Measurements from ENCODE around the gene GABRB2.
"Not testable (repeated sequence)": the region's sequence is repeated elsewhere in the genome, so short reads cannot be mapped to it uniquely, and the experiment has no call there.

The GABRB2 gene

GRCh38 chr5:161295721-161296250, 250.7 kb downstream of the GABRB2 start:
- DNase-seq: no peak

DNA sequence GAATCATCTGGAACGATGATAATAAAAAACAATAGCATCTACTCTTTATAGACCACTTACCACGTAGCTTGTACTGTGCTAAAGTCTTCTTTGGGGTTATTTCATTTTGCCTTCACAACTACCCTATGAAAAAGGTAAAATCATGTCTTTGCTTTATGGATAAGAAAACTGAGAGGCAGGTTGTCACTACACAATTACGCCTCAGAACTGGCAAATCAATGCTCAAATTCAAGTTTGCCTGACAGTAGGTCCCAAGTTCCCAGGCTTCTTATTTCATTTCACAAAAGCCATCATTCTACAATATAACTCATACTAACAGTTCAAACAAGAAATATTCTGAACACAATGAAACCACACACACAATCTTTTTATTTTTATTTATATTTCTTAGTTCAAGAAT, 258.5 kb downstream of the GABRB2 start:
- no peak for DNase-seq

DNA sequence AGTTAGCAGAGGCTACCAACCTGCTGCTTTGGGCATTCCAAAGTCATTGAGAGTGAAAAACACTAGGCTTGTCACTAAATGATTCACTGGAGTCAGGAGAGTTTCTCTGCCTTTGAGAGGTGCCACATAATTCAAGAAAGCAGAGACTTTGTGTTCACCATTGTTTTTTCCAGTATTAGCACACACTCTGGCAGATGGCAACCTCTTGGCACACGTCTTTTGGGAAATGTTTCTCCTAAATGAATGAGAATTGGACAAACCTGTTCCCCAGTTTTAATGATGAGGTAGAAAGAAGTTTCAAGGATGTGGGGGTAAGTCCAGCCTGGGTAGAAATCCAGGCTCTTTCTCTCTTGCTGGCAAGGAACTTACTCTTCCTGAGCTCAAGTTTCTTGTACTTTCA, 259.1 kb downstream of the GABRB2 start:
- no peak for DNase-seq

- no peak for DNase-seq
These were observed 260.4 kb downstream of the GABRB2 start for GRCh38 chr5:161286066-161286655.

DNA sequence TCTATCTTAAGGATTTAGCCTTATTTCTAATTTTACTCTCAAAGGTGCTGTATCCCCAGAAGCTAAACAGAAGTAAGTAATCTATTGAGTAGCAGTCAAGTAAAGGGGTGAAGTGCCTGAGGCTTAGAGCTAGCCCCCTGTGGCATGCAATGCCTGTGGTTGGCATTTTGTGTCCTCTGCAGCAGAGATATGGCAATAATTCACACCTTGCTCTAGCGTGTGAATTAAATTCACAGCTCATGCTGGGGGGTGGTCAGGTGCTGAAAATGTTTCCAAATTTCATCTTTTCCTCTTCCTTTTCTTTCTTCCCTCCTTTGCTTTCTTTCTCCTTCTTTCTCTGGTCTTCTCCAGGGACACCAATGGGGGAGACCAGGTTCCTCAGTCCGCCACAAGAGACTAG, 262.1 kb downstream of the GABRB2 start:
- DNase-seq: no peak

DNA sequence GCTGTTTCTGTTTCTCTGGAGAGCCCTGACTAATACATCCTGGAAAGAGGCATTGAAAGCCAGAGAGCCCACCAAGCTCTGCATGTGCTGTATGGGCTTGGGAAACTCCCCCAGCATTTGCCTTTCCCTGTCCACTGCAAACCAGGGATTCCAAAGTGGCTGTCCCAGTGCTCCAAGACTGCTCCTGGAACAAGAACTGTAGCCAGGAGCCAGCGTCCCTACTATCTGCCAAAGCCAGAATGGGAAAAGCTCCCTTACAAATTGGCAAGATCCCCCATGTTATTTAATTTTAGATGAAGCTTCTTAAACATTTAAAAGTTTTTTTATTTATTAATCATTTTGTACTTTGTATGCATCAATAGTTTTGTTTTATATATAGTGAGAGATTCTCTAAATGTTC, 263.2 kb downstream of the GABRB2 start:
- DNase-seq: no peak

DNA sequence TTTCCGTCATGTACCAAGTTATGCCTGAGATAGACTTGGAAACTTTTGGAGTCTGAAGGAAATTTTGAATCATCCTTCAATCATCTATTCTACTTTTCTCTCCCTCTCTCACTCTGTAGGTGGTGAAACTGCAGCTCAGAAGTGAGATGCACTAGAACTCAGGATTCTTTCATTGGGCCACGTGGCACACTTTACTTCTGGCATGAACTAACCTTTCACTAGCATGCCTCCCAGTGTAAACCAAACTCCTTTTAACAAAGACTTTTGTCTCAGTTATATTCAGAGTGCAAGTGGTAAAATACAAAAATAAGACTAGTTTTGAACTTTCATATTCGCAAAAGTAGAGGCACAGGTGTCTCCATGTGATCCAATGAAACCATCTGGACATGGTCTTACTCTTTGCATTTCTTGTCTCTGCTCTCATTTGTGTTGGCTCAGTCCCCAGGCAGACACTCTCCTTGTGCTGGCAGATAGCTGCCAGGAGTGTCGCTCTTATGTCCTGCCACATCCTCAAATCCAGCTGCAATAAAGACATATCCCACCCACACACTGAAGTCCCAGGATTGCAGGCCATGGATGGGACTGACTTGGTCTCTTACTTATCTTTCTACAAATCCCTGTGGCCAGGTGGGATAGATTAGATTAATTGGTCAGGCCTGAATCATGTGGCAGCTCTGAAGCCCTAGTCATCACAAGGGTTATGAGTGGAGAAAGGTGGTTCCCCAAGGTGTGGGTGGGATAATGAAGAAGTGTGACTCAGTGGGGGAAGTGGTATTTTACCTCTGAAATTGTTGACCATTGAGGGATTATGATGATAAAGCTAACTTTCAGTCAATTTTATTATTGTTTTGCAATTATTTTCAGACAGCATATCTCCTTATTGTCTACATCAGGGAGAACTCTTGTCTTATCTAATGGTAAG, 267.5 kb downstream of the GABRB2 start:
- no peak for DNase-seq

DNA sequence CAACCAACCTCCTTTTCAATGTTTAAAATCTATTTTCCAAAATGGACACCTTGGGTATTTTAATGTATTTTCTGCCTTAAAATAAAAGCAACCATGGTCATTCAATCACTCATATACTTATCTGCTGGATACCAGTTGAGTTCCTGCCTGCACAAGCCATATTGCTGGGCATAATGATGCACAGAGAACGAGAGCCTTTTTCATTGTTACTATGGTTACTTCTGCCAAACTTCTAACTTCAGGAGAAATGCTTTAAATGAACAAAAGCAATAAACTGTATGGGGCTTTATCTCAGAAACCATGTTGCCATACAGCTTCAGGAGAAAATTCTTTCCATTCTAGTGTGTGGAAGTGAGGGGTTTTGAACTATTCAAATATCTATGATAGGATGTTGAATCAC, 269.5 kb downstream of the GABRB2 start:
- no peak for DNase-seq

DNA sequence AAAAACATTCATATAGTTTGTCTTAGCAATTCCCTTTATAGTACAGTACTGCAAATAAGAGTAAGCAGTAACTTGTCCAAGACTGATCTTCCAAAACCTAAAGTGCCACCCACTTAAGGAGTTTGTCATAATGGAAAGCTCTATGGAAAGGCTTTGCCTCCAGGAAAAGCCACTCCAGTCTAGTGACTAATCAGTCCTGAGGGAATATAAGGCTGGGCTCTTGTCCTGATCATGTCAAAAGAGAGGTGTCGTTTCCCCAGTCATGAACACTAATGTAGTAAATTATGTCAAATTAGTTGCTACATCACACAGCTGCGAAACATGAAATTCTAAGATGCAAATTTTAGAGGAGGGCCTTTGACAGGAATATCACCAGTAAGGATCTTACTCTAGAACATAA, 271.6 kb downstream of the GABRB2 start:
- no peak for DNase-seq

DNA sequence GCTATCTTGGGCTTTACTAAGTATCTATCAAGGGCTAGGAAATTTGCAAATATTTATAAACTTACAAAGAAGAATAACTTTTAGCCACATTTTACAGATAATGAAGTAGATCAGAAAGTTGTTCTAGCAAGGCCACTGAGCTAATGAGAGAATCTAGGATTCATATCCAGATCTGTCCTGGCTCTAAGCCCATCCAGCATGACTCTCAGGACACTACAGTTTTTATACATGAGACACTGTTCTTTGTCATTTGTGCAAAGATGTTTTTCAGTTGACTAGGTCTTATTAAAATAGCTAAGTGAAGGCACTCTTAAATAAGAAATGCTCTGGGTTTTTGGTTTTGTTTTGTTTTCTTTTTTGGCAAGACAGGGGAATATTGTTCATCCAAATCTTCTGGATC, 273.1 kb downstream of the GABRB2 start:
- DNase-seq: no peak

GRCh38 chr5:161271816-161272215, 274.7 kb downstream of the GABRB2 start:
- no peak for DNase-seq

DNA sequence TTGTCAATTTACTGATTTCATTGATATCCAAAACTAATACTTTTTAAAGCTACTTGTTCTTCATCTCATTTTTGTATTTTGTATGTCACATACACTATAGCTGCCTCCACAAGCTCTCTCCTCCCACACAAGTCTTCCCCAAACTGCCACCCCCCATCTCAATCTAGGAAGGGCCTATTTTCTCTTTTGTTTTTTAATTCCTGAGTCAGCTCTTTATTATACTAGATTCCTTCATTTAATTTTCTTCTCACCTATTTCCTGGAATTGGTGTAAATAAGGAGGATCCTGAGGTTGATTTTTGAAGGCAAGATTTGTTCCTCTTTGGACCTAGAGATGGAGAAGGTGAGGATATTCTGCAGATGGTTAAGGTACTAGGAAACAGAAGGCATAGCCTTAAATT, 277.4 kb downstream of the GABRB2 start:
- no peak for DNase-seq

DNA sequence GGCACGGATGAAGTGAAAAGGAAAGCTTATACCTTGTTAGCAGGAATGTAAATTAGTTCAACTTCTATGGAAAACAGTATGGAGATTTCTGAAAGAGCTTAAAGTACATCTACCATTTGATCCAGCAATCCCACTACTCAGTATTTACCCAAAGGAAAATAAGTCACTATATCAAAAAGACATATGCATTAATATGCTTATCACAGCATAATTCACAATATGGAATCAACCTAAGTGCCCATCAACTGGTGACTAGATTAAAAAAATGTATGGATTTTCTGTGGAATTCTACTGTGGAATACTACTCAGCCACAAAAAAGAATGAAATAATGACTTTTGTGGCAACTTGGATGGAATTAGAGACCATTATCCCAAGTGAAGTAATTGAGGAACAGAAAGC, 279.6 kb downstream of the GABRB2 start:
- DNase-seq: no peak

- DNase-seq: no peak
These were observed 281.5 kb downstream of the GABRB2 start for GRCh38 chr5:161265006-161265405.

DNA sequence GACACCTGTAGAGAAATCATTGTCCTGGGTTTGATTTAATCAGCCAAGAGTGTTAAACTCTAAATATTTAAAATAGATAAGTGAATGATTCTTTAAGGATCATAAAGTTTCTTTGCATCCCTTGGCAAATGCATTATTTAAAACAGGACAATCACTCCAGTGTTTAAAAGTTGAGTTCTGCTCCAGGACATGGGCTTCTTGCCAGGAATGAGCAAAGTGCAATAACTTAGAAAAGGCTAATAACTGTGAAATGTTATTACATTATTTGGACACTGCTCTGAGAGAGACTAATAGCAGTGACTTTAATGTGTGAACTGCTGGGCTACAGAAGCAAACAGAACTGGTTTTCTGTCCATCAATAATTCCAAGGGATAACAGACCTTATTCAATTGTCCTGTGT, 283.3 kb downstream of the GABRB2 start:
- no peak for DNase-seq

DNA sequence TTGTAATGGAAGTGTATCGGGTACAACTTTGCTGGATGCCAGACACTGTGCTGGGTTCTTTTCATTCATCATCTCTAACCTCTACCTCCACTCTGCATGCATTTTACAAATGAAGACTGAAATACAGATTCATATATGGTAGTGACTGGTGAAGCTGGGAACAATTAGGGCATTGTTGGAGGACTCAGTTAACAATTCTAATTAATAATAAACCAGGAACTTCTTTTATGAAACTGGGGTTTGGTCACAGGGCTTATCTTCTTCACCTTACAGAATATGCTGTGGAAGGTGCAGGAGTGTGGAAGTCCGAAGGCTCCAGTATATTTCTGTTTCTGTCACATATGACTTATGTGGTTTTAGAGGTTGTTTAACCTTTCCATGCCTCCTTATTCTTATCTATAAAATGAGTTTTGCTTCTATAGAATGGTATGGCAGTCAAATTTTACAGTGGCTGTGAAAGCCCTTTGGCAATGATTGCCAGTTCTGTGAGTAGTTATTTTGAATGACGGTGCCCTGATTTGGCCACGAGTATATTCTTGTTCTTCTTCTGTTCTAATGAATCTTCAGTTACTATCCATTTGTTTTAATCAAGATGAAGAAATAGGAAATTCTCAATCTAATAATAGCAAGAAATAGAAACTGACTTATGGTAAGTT, 284.7 kb downstream of the GABRB2 start:
- DNase-seq: no peak

DNA sequence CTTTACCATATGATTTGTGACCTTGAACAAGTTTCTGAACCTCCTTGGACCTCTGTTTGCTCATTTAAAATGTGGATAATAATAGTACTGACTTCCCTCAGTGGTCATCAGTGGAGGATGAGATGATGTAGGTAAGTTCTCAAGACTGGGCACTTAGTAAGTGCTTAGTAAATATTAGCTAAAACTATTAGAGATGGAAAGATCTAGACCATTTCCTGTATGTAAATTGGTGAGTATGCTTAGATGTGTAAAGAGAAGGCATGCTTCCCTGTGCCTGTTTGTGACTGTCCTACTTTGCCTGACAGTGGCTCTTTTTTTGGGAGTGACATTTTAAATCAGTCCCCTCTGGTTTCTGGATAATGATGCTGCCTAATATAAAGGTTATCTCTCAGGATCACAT, 288.1 kb downstream of the GABRB2 start:
- DNase-seq: no peak

DNA sequence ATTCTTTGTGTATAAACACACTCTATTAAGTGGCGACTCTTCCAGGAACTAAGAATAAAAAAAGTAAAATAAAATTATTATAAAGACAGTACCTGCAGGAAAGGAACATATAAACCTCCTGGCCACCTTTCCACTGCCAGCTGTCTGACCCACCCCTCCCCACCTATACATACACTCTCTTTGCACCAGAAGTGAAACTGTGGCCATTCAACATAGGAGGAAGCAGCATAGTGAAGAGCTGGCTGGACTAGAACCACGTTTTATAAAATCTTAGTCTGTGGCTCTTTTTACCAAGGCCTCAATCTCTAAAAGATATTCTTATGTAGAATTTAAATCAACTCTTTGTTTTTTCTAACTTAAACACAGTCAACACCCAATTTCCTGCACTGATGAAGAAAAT, 289.6 kb downstream of the GABRB2 start:
- DNase-seq: no peak

DNA sequence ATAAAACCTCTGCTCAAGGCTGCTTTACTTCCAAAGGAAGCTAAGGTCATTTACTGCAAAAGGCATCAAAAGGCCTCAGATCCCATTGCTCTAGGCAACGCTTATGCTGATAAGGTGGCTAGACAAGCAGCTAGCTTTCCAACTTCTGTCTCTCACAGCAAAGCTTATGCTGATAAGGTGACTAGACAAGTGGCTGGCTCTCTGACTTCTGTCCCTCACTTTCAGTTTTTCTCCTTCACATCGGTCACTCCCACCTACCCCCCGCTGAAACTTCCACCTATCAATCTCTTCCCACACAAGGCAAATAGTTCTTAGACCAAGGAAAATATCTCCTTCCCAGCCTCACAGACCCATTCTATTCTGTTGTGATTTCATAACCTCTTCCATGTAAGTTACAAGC, 293.6 kb downstream of the GABRB2 start:
- not testable (repeated sequence) for DNase-seq

GRCh38 chr5:161246749-161247148, 299.8 kb downstream of the GABRB2 start:
- DNase-seq: no peak

- not testable (repeated sequence) for DNase-seq
These were observed 300.7 kb downstream of the GABRB2 start for GRCh38 chr5:161245846-161246245.

Data from NCI-H1092 (cell line).